Gastrocnemius medialis (tissue), 4 donors: ENCODE measurements around the gene MSH3. TPM values are rescaled to one million over a fixed set of nuclear protein-coding genes. Genes with fewer than 3 reads are reported as not detected.

ENCODE experiments used
- ATAC-seq, 2 donors: fragments of 150-250 bp; one replicate each; pipeline ENCODE4 v1.9.1; 2016
- DNase-seq, 2 donors: peaks; one replicate each; pipeline ENCODE4 v3.0.0-alpha.2; 2019
- H3K27ac ChIP-seq, 4 donors: fragments of 200-600 bp; sonication (generic); 1 replicate in 1 of 4; 2 replicates in 3 of 4; pipeline ENCODE4 v1.5.1; 2016 to 2018; ENCODE audit warnings: mild to moderate bottlenecking in 2 of 4, moderate library complexity in 1 of 4
- H3K27me3 ChIP-seq, 3 donors: fragments of 200-600 bp; sonication (generic) in 2 of 3; 1 replicate in 1 of 3; 2 replicates in 2 of 3; pipeline versions ENCODE4 v1.5.1 to v1.6.0; 2016 to 2019; ENCODE audit warnings: mild to moderate bottlenecking in 1 of 3, moderate library complexity in 1 of 3
- H3K36me3 ChIP-seq, 2 donors: fragments of 200-600 bp; sonication (generic) in 1 of 2; one replicate each; pipeline ENCODE4 v1.5.1; 2017 to 2018
- H3K4me1 ChIP-seq, 2 donors: fragments of 200-600 bp; sonication (generic) in 1 of 2; one replicate each; pipeline ENCODE4 v1.5.1; 2016 to 2017; ENCODE audit warnings: mild to moderate bottlenecking in 2 of 2
- H3K4me3 ChIP-seq, 4 donors: fragments of 200-600 bp; sonication (generic) in 3 of 4; 1 replicate in 1 of 4; 2 replicates in 3 of 4; pipeline ENCODE4 v1.5.1; 2016 to 2019; ENCODE audit warnings: mild to moderate bottlenecking in 2 of 4
- H3K9me3 ChIP-seq, 3 donors: fragments of 200-600 bp; sonication (generic) in 2 of 3; 1 replicate in 1 of 3; 2 replicates in 2 of 3; pipeline ENCODE4 v1.5.1; 2016 to 2019
- CTCF ChIP-seq, 5 experiments: fragments of 450-650 bp in 3 of 5; fragments of 200-600 bp in 2 of 5; sonication (generic) in 2 of 5; IDR thresholded peaks in 4 of 5; conservative IDR thresholded peaks in 1 of 5; 1 replicate in 4 of 5; 2 replicates in 1 of 5; pipeline ENCODE4 v1.5.1; 2016 to 2019; ENCODE audit warnings: antibody characterized with exemption in 5 of 5, mild to moderate bottlenecking in 3 of 5, moderate library complexity in 3 of 5
- POLR2A ChIP-seq, 2 donors: fragments of 450-650 bp; IDR thresholded peaks; one replicate each; pipeline ENCODE4 v1.6.1; 2017; ENCODE audit warnings: antibody characterized with exemption in 2 of 2, mild to moderate bottlenecking in 2 of 2, moderate library complexity in 2 of 2
- in situ Hi-C, 4 donors: fragments of 200-750 bp; cut with MboI; loops; one replicate each; pipeline versions ENCODE4 v1.15.0 to v1.8.0; 2017; ENCODE audit warnings: low sequenced_read_pairs in 4 of 4
- intact Hi-C: fragments of 100-400 bp; cut with DNase I; formaldehyde crosslinking; loops from one replicate; pipeline ENCODE4 v1.15.1; 2023; ENCODE audit warnings: low total_unique reads
- total RNA-seq, 4 donors: library from RNA; depleted of rRNA; stranded (reverse); fragments of >200 nt; gene quantifications; one replicate each; pipeline versions ENCODE4 v1.1.0 to v1.2.3, GENCODE V29; 2016

MSH3 gene
- total RNA-seq, 4 donors from 2014 or later = 5.8 to 10.4 (median 7.2) TPM

DNA sequence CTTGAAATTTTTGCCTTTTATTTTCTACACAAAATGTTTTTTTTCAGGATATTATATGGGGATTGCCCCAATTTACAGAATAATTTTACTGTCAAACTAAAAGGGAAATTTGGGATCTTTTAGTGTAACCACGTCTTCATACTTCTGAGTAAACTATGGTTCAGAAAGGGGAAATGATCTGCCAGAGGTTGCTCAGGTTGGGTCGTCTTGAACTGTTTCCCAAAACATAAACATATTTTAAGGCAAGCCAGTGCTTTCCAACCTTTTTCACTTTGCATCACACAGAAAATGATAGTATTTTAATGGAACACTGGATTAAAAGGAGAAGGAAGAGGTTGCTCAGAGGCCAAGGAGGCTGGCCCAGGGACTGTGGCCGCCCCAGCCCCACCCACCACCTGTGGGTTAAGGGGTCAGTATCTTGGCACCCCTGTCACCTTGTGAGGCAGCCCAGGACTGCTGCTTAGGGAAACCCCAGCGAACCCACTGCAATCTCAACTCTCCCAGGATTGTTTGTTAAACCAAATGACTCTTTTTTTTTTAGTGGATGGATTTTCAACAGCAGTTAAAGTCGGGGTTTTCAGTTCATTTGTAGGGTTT, 143.1 kb downstream of the MSH3 start:
- intact Hi-C loops = no loop called here
- Histone ChIP-seq H3K4me1 (no peaks in the 10 kb centered on the region), H3K27me3 (no peaks in the 10 kb centered on the region), H3K27ac (no peak overlapping the region), H3K4me3 (no peak overlapping the region), H3K9me3 (no peaks in the 10 kb centered on the region), H3K36me3 (peaks cover 0 to 15% of the 10 kb centered on the region in 2 donors)
- ATAC-seq (no peak), DNase-seq (no peak)
- in situ Hi-C loops = no loop called here
- TF ChIP-seq POLR2A (IDR thresholded peaks at IDR 0.05) (no peak), CTCF (IDR thresholded peaks at IDR 0.05 in 4 of 5, conservative IDR thresholded peaks at IDR 0.05 in 1 of 5) (no peak)

DNA sequence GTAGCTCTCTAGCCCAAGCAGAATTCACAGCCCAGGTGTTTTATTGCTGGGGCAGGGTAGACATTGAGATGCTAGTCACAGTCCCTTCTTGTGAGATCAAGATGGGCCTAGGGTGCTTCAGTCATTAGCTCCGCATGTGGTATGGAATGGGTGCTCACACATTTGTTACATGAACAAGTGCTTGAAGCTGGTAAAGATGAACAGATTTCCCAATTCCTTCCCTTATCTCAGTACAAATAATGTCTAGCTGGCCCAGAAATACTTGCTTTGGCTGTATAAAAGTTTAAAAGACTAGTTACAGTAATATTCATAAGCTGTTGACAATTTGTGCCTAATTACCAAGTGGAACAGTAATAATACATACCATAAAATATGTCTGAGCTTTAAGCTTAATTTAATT, 143.7 kb downstream of the MSH3 start:
- no peaks in the 10 kb centered on the region for H3K4me1 ChIP-seq
- no peak overlapping the region for H3K4me3 ChIP-seq
- H3K36me3 ChIP-seq = peaks cover 0 to 12% of the 10 kb centered on the region in 2 donors
- no peaks in the 10 kb centered on the region for H3K27me3 ChIP-seq
- no peak for TF ChIP-seq POLR2A (IDR thresholded peaks at IDR 0.05)
- H3K27ac ChIP-seq = no peak overlapping the region
- DNase-seq (no peak), ATAC-seq (no peak)
- in situ Hi-C loops (no loop called here), intact Hi-C loops (no loop called here)
- H3K9me3 ChIP-seq = no peaks in the 10 kb centered on the region

DNA sequence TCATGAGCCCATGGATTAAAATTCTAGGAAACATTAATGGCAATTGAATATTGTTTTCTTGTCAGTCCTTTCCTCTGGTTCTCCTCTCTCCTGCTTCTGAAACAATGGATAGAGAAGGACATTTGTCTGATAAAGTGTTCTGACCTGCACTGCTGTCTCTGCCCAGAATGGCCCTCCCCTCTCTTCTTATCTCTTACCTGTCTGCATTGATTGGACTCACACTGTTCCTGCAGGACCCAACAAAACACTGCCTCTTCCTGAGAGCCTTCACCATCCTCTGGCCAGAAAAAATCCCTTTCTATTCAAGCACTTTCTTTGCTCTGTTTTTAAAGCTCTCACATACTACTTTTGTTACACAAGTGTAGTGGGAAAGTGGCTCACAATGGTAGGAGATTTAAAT, 144.2 kb downstream of the MSH3 start:
- no peak overlapping the region for H3K27ac ChIP-seq
- intact Hi-C loops (no loop called here), in situ Hi-C loops (no loop called here)
- no peak for DNase-seq
- H3K4me1 ChIP-seq = no peaks in the 10 kb centered on the region
- H3K27me3 ChIP-seq = no peaks in the 10 kb centered on the region
- ATAC-seq = no peak
- H3K36me3 ChIP-seq = peaks cover 0 to 7% of the 10 kb centered on the region in 2 donors
- H3K4me3 ChIP-seq = no peak overlapping the region
- no peaks in the 10 kb centered on the region for H3K9me3 ChIP-seq
- no peak for TF ChIP-seq CTCF (IDR thresholded peaks at IDR 0.05 in 4 of 5, conservative IDR thresholded peaks at IDR 0.05 in 1 of 5)
- no peak for TF ChIP-seq POLR2A (IDR thresholded peaks at IDR 0.05)

DNA sequence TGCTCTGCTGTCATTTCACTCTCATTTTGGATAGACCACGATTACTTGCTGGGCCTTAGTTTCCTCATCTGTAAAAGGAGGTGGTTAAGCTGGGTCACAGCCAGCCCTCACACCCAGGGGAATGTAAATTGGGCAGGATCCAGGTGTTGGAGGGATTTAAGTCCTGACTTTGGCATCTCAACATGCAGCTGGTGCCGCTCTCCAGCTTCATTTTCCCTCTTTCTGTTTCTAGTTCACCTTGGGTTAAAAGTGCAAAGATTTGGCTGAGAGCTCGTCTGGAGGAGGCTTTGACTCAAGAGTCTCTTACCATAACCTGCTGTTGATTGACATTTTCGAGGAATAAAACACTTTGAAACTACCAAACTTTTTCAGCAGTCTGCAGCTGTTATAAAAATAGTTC, 144.6 kb downstream of the MSH3 start:
- no peaks in the 10 kb centered on the region for H3K4me1 ChIP-seq
- H3K4me3 ChIP-seq = no peak overlapping the region
- no peak for TF ChIP-seq POLR2A (IDR thresholded peaks at IDR 0.05)
- TF ChIP-seq CTCF (IDR thresholded peaks at IDR 0.05 in 4 of 5, conservative IDR thresholded peaks at IDR 0.05 in 1 of 5) = no peak
- no peaks in the 10 kb centered on the region for H3K9me3 ChIP-seq
- no peak overlapping the region for H3K27ac ChIP-seq
- in situ Hi-C loops (no loop called here), intact Hi-C loops (no loop called here)
- H3K36me3 ChIP-seq = peaks cover 0 to 4% of the 10 kb centered on the region in 2 donors
- DNase-seq = no peak
- ATAC-seq = no peak
- H3K27me3 ChIP-seq = no peaks in the 10 kb centered on the region

- TF ChIP-seq CTCF (IDR thresholded peaks at IDR 0.05 in 4 of 5, conservative IDR thresholded peaks at IDR 0.05 in 1 of 5) = no peak
- no peak for TF ChIP-seq POLR2A (IDR thresholded peaks at IDR 0.05)
- Histone ChIP-seq H3K4me3 (no peak overlapping the region), H3K9me3 (no peaks in the 10 kb centered on the region), H3K36me3 (peaks cover 0 to 4% of the 10 kb centered on the region in 2 donors), H3K4me1 (no peaks in the 10 kb centered on the region), H3K27me3 (no peaks in the 10 kb centered on the region), H3K27ac (no peak overlapping the region)
- intact Hi-C loops (no loop called here), in situ Hi-C loops (no loop called here)
- no peak for ATAC-seq
- no peak for DNase-seq
Measured at GRCh38 chr5:80799573-80799972, 145.1 kb downstream of the MSH3 start.
